ENCODE measurements around the gene SEMA5B. TPM values are rescaled to one million over a fixed set of nuclear protein-coding genes. Genes with fewer than 3 reads are reported as not detected.

The SEMA5B gene
- total and polyA plus RNA-seq, 9 of the 15 experiments (the other 6 are each of a cell fraction or from before 2014, with no cell fraction given): not detected

DNA sequence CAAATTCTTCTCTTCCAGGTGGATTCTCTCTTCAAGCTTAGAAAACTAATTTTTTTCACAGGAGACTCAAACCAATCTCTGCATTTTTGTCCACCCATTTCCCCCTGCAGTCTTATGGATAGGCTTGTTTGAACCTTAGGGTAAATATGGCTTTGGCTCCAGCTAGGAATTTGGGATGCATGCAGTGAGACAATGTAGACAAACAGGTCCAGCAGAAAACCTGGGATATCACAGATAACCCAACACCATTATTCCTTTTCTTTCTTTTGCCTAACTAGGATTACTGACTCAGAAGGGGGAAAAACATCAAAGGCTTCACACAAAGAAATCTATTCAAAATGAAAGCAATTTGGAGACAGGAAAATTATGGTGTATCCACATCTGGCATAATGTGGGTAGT is 11.2 kb upstream of the SEMA5B start (continued):
- TF ChIP-seq L3MBTL2 (IDR thresholded peaks at IDR 0.05) (no peak), ARID2 (IDR thresholded peaks at IDR 0.05) (no peak)
- TF ChIP-seq, protein P1, sequence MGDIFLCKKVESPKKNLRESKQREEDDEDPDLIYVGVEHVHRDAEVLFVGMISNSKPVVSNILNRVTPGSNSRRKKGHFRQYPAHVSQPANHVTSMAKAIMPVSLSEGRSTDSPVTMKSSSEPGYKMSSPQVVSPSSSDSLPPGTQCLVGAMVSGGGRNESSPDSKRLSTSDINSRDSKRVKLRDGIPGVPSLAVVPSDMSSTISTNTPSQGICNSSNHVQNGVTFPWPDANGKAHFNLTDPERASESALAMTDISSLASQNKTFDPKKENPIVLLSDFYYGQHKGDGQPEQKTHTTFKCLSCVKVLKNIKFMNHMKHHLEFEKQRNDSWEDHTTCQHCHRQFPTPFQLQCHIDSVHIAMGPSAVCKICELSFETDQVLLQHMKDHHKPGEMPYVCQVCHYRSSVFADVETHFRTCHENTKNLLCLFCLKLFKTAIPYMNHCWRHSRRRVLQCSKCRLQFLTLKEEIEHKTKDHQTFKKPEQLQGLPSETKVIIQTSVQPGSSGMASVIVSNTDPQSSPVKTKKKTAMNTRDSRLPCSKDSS (IDR thresholded peaks at IDR 0.05; ENCODE audit: low read depth, partially characterized antibody): no peak

DNA sequence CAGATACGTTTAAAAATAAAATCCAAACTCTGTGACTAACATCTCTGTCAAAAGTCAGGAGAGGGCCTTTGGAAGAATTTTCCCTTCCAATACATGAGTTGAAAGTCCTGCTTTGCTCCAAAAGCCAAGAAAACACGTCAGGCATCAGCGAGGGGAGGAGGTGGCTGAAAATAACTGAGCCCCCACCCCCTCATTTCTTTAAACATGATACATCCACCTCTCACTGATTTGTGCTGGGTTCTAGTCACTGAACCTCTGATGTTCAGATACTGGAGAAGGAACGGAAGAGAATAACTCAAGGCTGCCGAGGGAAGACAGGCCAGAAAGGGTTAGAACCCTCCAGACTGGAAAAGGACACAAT is 9.4 kb upstream of the SEMA5B start:
- no peaks in the 10 kb centered on the region for H3K36me3 ChIP-seq (ENCODE audit: control insufficient read depth, insufficient read depth, low read length)
- no peaks in the 10 kb centered on the region for H3K4me1 ChIP-seq (replicated peaks in 1 of 2; ENCODE audit: control insufficient read depth in 2 of 2, insufficient read depth in 2 of 2, low read length in 2 of 2)
- no peak overlapping the region for H3K9ac ChIP-seq (ENCODE audit: insufficient read depth in 1 of 2, low read depth in 2 of 2, low read length in 2 of 2)
- no peaks in the 10 kb centered on the region for H3K79me2 ChIP-seq (ENCODE audit: control insufficient read depth, insufficient read depth, low read length)
- no peak for FAIRE-seq
- no peaks in the 10 kb centered on the region for H3K9me1 ChIP-seq (ENCODE audit: control insufficient read depth, insufficient read depth, low read length)
- no peak for ATAC-seq
- TF ChIP-seq C11orf30 (IDR thresholded peaks at IDR 0.05; ENCODE audit: low read depth) (no peak), ZC3H11A (IDR thresholded peaks at IDR 0.05; ENCODE audit: low read depth, low read length) (no peak), NCOA6 (IDR thresholded peaks at IDR 0.05) (no peak), PHTF2 (CRISPR knock-in tag; IDR thresholded peaks at IDR 0.05) (no peak), CTBP1 (IDR thresholded peaks at IDR 0.05; ENCODE audit: borderline replicate concordance) (no peak)
- TF ChIP-seq, protein P2, sequence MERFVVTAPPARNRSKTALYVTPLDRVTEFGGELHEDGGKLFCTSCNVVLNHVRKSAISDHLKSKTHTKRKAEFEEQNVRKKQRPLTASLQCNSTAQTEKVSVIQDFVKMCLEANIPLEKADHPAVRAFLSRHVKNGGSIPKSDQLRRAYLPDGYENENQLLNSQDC (CRISPR knock-in tag; IDR thresholded peaks at IDR 0.05): no peak
- TF ChIP-seq, protein P3, sequence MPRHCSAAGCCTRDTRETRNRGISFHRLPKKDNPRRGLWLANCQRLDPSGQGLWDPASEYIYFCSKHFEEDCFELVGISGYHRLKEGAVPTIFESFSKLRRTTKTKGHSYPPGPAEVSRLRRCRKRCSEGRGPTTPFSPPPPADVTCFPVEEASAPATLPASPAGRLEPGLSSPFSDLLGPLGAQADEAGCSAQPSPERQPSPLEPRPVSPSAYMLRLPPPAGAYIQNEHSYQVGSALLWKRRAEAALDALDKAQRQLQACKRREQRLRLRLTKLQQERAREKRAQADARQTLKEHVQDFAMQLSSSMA (CRISPR knock-in tag; IDR thresholded peaks at IDR 0.05): no peak
- H3K27me3 ChIP-seq (ENCODE audit: control insufficient read depth in 2 of 2, insufficient read depth in 2 of 2, low read length in 2 of 2): peaks cover 2 to 31% of the 10 kb centered on the region in 2 experiments; a peak in 4 of 5 replicates
- no peak overlapping the region for H2AFZ ChIP-seq (ENCODE audit: low read depth, low read length)
- DNase-seq (ENCODE audit: extremely low read depth in 1 of 4, low spot score in 3 of 4): no peak
- 0% methylated on average over 5 of the region's 5 CpGs for WGBS (ENCODE audit: insufficient coverage, low coverage, missing lambda C conversion rate)
- no peaks in the 10 kb centered on the region for H3K9me3 ChIP-seq (replicated peaks; ENCODE audit: control insufficient read depth, insufficient read depth, low read depth, low read length)
- no peak overlapping the region for H3K4me3 ChIP-seq
- intact Hi-C loops (cut with micrococcal nuclease): loop anchor here (10.0 kb wide), 1 partner anchor 228 kb away; no protein-coding TSS in a partner anchor
- H3K27ac ChIP-seq (ENCODE audit: extremely low read depth, low read depth, low read length): no peak overlapping the region
- no peak overlapping the region for H3K4me2 ChIP-seq (ENCODE audit: insufficient read depth, low read length)
- POLR2A ChIA-PET: no interaction called here
- CTCF ChIA-PET (ENCODE audit: low intra/inter-chr PET ratio): no interaction called here
- in situ Hi-C loops (cut with MboI): no loop called here
- no peaks in the 10 kb centered on the region for H4K20me1 ChIP-seq (replicated peaks; ENCODE audit: control insufficient read depth, insufficient read depth, low read length)
- BruUV-seq (replicated peaks): no TSS peak

Data from K562 (cell line).